Endothelial cell (in vitro differentiated cells): ENCODE measurements around the gene NEO1. TPM values are rescaled to one million over a fixed set of nuclear protein-coding genes. Genes with fewer than 3 reads are reported as not detected.

ENCODE experiments used
- DNase-seq: peaks from one replicate; pipeline ENCODE4 v3.0.0; 2021; ENCODE audit warnings: low spot score
- H3K27ac Mint-ChIP-seq: one replicate; pipeline ENCODE4 v1.8.0; 2021; ENCODE audit warnings: mixed read lengths, inconsistent platforms; ENCODE audit not compliant: unreplicated experiment
- H3K27me3 Mint-ChIP-seq: one replicate; pipeline ENCODE4 v1.8.0; 2021; ENCODE audit warnings: mild to moderate bottlenecking, moderate library complexity, mixed read lengths, inconsistent platforms; ENCODE audit not compliant: unreplicated experiment
- H3K36me3 Mint-ChIP-seq: one replicate; pipeline ENCODE4 v1.8.0; 2021; ENCODE audit warnings: mild to moderate bottlenecking, low read depth, mixed read lengths, inconsistent platforms; ENCODE audit not compliant: unreplicated experiment
- H3K4me1 Mint-ChIP-seq: one replicate; pipeline ENCODE4 v1.8.0; 2021; ENCODE audit warnings: mild to moderate bottlenecking, mixed read lengths, inconsistent platforms; ENCODE audit not compliant: unreplicated experiment
- H3K4me3 Mint-ChIP-seq: one replicate; pipeline ENCODE4 v1.8.0; 2021; ENCODE audit warnings: mild to moderate bottlenecking, mixed read lengths, inconsistent platforms; ENCODE audit not compliant: unreplicated experiment
- H3K9me3 Mint-ChIP-seq: one replicate; pipeline ENCODE4 v1.8.0; 2021; ENCODE audit warnings: mixed read lengths, inconsistent platforms; ENCODE audit not compliant: unreplicated experiment
- CTCF ChIP-seq: fragments of 200-600 bp; sonication (generic); IDR thresholded peaks from one replicate; pipeline ENCODE4 v1.5.0; 2021; ENCODE audit warnings: antibody characterized with exemption; ENCODE audit not compliant: unreplicated experiment
- total RNA-seq: library from RNA; stranded (reverse); fragmentation: NEBNext Ultra II Directional; extraction: Animal tissue kit (Norgen Biotek cat#: 25700); gene quantifications from one replicate; pipeline ENCODE4 v1.2.1, GENCODE V29; 2021; ENCODE audit not compliant: unreplicated experiment

Gene NEO1
- total RNA-seq, 1 donor from 2014 or later: 140 TPM

- peaks cover 23% of the 10 kb centered on the region for H3K36me3 Mint-ChIP-seq
- no peak for DNase-seq
- H3K9me3 Mint-ChIP-seq: no peaks in the 10 kb centered on the region
- peak overlapping the region; percentile 6 for H3K27ac Mint-ChIP-seq
- H3K4me3 Mint-ChIP-seq: no peak overlapping the region
- no peak for TF ChIP-seq CTCF
- peaks cover 19% of the 10 kb centered on the region for H3K4me1 Mint-ChIP-seq
- H3K27me3 Mint-ChIP-seq: peaks cover 8% of the 10 kb centered on the region
Observed at GRCh38 chr15:73286311-73286710, 234.0 kb downstream of the NEO1 start.

GRCh38 chr15:73287019-73287418 is 234.8 kb downstream of the NEO1 start:
- Mint-ChIP-seq H3K4me3 (peak overlapping the region; percentile 53), H3K27ac (peak overlapping the region; percentile 2), H3K4me1 (peaks cover 14% of the 10 kb centered on the region), H3K36me3 (peaks cover 23% of the 10 kb centered on the region), H3K9me3 (no peaks in the 10 kb centered on the region), H3K27me3 (peaks cover 6% of the 10 kb centered on the region)
- no peak for TF ChIP-seq CTCF
- no peak for DNase-seq

- H3K36me3 Mint-ChIP-seq: peaks cover 31% of the 10 kb centered on the region
- peaks cover 6% of the 10 kb centered on the region for H3K4me1 Mint-ChIP-seq
- H3K27me3 Mint-ChIP-seq: peaks cover 1% of the 10 kb centered on the region
- DNase-seq: no peak
- H3K27ac Mint-ChIP-seq: no peak overlapping the region
- H3K4me3 Mint-ChIP-seq: no peak overlapping the region
- no peaks in the 10 kb centered on the region for H3K9me3 Mint-ChIP-seq
- TF ChIP-seq CTCF: no peak
Observed at GRCh38 chr15:73291441-73291840, 239.2 kb downstream of the NEO1 start.

- no peak for TF ChIP-seq CTCF
- H3K9me3 Mint-ChIP-seq: no peaks in the 10 kb centered on the region
- H3K27ac Mint-ChIP-seq: no peak overlapping the region
- H3K36me3 Mint-ChIP-seq: peaks cover 35% of the 10 kb centered on the region
- no peak overlapping the region for H3K4me3 Mint-ChIP-seq
- H3K4me1 Mint-ChIP-seq: no peaks in the 10 kb centered on the region
- DNase-seq: no peak
- no peaks in the 10 kb centered on the region for H3K27me3 Mint-ChIP-seq
Observed at GRCh38 chr15:73293773-73294172, 241.5 kb downstream of the NEO1 start.

- Mint-ChIP-seq H3K4me1 (no peaks in the 10 kb centered on the region), H3K27ac (no peak overlapping the region), H3K9me3 (no peaks in the 10 kb centered on the region)
Observed at GRCh38 chr15:73295630-73296286, 243.5 kb downstream of the NEO1 start.

More at GRCh38 chr15:73295630-73296286, 243.5 kb downstream of the NEO1 start:
- Mint-ChIP-seq H3K4me3 (peak overlapping the region; percentile 31), H3K36me3 (peaks cover 35% of the 10 kb centered on the region), H3K27me3 (no peaks in the 10 kb centered on the region)
- DNase-seq: no peak
- no peak for TF ChIP-seq CTCF
